Fibroblast of skin of left biceps (primary cell): Measurements from ENCODE around the gene DXO.
"Not testable (repeated sequence)": the region's sequence is repeated elsewhere in the genome, so short reads cannot be mapped to it uniquely, and the experiment has no call there.

ENCODE experiments used
- DNase-seq, 2 experiments: peaks; one replicate each; pipeline ENCODE4 v3.0.0-alpha.2; 2013; ENCODE audit warnings: low read depth in 2 of 2

DXO gene

GRCh38 chr6:31958741-31959739, 12.9 kb downstream of the DXO start, which contains the start of the genes NELFE and SKIC2:
Gene NELFE (minus strand): TSS chr6:31958971. CDS start chr6:31958446, 525 bp downstream.
Gene SKIC2 (plus strand): TSS chr6:31959175. CDS start chr6:31959193, 18 bp downstream.
- peak; percentile 93 to 94 for DNase-seq

DNA sequence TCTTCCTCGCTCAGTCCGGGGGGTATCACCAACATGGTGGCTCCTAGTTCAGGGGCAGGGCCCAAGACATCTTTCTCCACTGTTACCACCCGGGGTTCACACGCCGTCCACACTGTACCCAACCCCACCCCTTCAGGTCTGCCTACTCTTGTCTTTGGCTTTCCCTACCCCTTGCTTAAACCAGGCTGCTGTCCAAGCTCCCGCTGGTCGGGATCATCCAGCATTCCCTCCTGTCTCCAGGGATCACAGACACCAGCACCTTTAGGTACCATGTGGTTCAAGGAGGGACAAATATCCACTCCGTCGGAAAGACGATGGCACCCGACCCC, 13.6 kb downstream of the DXO start:
- DNase-seq, result no peak

DNA sequence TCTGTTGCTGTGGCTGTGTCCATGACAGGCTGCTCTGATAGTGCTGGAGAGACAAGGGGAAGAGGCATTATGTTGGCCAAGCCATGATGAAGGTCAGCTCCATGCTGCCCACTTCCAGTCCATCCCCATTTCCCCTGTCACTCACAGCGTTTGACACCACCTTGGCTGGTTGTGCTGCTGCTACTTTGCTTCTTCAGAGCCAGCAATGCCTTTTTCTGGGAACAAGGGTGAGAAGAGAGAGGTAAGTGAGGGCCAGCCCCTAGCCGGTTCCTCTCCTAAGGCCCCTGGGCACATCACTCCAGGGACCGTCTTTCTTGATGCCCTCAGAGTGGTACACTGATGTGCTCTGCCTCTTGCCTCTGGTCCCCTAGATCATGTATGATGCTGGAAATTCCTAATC, 15.1 kb downstream of the DXO start:
- DNase-seq, result no peak

- no peak for DNase-seq
Observed at GRCh38 chr6:31954511-31954910, 17.4 kb downstream of the DXO start.

DNA sequence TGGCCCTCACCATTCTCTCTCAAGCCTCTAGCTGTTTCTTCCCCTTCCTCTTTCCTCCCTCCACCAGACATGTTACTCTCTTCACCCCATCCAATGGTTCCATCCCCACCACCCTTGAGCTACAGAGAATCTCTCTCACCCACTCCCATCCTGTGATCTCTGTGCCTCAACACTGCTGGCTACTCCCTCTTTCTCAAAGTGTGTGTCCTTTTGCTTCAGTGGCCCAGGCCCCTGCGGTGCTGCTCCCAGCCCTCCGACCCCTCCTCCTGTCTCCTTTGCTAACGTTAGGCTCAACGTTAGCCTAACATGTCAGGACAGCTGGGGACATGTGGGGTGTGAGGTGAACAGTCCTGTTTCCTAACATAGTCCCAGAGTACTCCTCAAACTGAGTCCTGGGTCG, 19.0 kb downstream of the DXO start:
- no peak for DNase-seq

DNA sequence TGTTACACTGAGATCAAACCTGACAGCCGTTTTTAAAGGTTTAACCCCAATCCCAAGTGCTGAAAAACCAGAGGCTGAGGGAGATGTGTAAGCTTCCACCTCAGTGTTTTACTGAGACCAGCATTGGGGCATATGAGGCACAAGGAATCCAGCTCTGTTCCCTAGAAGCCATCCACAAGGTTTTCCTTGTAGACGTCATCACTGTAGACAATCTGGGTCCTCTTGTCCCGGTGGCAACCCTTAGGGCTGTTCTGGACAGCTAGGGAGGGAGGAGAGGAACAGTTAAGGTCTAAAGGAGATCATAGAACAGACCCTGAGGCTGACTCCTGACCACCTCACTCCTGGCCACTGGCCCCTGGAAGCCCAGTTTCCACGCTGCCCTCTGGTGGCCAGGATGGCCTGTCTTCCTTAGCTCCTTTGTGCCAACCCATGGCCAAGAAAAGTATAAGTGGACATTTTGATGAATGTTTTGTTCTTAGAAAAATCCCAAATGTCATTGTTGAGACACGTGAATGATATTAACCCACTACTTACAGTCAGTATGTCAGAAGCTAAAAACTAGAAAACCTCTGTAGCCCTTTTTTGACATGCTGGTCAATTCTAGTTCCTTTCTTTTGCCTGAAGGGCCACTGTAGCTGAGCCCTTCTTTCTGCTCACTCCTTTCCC, 19.7 kb downstream of the DXO start:
- DNase-seq, result no peak

DNA sequence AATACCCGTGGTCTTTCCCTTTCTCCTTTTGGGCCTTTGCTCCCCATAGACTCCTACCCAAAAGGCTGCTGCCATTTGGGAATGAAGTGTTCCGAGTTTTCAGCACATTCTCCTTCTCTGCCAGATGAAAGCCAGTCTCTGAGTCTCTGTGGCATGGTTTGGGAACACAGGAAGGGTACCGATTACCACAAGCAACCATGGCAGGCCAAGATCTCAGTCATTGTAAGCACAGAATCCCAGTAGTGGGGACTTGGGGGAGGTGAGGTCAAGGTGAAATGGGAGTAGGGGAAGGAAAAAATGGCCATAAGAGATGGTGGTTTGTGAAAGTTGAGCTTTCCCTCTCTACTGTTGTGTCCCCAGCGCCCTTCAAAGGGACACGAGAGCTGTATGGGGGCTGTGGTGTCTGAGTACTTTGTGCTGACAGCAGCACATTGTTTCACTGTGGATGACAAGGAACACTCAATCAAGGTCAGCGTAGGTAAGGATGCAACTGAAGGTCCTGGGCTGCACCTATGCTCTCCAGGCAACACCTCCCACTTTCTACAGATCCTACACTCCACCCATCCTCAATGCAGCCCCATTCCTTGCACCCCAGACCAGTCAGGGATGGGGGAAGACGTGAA, 21.9 kb downstream of the DXO start:
- DNase-seq, result no peak

GRCh38 chr6:31948753-31949413, 23.1 kb downstream of the DXO start:
- DNase-seq, result no peak

GRCh38 chr6:31948306-31948705, 23.6 kb downstream of the DXO start:
- no peak for DNase-seq

GRCh38 chr6:31947864-31948263, 24.1 kb downstream of the DXO start:
- DNase-seq, result no peak

DNA sequence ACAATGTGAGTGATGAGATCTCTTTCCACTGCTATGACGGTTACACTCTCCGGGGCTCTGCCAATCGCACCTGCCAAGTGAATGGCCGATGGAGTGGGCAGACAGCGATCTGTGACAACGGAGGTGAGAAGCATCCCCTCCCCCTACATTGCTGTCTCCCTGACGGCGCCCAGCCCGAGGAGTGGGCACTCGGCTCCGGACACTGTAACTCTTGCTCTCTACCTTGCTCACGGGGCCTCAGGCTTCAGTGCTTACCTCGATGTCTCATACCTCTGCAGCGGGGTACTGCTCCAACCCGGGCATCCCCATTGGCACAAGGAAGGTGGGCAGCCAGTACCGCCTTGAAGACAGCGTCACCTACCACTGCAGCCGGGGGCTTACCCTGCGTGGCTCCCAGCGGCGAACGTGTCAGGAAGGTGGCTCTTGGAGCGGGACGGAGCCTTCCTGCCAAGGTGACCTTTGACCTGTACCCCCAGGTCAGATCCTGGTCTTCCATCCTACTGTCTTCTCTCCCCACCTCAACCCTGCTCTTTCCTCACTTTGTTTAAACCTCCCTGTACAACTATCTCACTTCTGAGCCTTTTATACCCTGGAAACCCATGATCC, 24.8 kb downstream of the DXO start:
- no peak for DNase-seq

DNA sequence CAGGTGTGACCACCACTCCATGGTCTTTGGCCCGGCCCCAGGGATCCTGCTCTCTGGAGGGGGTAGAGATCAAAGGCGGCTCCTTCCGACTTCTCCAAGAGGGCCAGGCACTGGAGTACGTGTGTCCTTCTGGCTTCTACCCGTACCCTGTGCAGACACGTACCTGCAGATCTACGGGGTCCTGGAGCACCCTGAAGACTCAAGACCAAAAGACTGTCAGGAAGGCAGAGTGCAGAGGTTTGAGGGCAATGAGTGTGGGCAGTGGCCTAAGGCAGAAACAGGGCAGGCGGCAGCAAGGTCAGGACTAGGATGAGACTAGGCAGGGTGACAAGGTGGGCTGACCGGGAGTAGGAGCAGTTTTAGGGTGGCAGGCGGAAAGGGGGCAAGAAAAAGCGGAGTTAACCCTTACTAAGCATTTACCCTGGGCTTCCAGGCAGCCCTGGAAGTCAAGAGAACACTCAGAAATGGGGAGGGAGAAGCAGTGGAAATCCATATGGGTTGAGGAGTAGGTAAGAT, 25.5 kb downstream of the DXO start:
- DNase-seq, result no peak

DNA sequence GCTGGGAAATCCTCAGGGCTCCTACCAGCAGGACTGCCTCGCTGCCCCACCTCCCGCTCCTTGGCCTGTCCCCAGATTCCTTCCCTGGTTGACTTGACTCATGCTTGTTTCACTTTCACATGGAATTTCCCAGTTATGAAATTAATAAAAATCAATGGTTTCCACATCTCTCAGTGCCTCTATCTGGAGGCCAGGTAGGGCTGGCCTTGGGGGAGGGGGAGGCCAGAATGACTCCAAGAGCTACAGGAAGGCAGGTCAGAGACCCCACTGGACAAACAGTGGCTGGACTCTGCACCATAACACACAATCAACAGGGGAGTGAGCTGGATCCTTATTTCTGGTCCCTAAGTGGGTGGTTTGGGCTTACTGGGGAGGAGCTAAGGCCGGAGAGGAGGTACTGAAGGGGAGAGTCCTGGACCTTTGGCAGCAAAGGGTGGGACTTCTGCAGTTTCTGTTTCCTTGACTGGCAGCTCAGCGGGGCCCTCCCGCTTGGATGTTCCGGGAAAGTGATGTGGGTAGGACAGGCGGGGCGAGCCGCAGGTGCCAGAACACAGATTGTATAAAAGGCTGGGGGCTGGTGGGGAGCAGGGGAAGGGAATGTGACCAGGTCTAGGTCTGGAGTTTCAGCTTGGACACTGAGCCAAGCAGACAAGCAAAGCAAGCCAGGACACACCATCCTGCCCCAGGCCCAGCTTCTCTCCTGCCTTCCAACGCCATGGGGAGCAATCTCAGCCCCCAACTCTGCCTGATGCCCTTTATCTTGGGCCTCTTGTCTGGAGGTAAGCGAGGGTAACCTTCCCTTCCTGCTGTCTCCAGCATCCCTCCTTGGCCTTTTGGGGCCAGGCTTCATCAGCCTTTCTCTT, 26.2 kb downstream of the DXO start, which contains the start of gene CFB:
Gene CFB, plus strand, starts transcription at position 589 of the 863 bp plus-strand sequence. Its CDS starts 127 bp downstream, at position 716.
- DNase-seq, result peak; percentile 37 to 51

DNA sequence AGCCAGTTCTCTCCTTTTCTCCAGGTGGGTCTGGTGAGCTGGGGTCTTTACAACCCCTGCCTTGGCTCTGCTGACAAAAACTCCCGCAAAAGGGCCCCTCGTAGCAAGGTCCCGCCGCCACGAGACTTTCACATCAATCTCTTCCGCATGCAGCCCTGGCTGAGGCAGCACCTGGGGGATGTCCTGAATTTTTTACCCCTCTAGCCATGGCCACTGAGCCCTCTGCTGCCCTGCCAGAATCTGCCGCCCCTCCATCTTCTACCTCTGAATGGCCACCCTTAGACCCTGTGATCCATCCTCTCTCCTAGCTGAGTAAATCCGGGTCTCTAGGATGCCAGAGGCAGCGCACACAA, 26.8 kb downstream of the DXO start:
- DNase-seq, result no peak

DNA sequence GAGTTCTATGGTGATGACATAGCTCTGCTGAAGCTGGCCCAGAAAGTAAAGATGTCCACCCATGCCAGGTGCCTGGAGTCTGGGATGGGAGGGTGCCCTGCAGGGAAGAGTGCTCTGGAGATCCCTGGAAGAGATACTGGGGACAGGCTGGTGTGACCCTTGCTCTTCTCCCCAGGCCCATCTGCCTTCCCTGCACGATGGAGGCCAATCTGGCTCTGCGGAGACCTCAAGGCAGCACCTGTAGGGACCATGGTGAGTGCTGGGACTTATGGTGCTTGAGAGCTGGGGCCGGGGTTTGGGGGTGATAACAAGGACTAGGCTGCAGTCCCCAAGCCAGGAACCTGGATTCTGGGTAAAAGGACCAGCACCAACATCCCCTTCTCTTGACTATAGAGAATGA, 28.2 kb downstream of the DXO start:
- DNase-seq, result no peak

GRCh38 chr6:31940256-31940664, 31.7 kb downstream of the DXO start:
- no peak for DNase-seq

- no peak for DNase-seq
Observed at GRCh38 chr6:31935823-31936222, 36.1 kb downstream of the DXO start.

GRCh38 chr6:31935021-31935420, 36.9 kb downstream of the DXO start:
- DNase-seq, result no peak

DNA sequence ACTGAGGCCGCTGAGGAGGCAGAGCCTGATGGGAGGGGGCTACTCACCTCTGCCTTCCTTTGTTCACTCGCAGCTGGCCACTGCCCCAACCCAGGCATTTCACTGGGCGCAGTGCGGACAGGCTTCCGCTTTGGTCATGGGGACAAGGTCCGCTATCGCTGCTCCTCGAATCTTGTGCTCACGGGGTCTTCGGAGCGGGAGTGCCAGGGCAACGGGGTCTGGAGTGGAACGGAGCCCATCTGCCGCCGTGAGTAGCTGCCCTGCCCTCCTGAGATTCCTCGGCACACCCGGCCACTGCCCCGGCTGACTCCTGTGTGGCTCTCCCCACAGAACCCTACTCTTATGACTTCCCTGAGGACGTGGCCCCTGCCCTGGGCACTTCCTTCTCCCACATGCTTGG, 38.4 kb downstream of the DXO start:
- no peak for DNase-seq

DNA sequence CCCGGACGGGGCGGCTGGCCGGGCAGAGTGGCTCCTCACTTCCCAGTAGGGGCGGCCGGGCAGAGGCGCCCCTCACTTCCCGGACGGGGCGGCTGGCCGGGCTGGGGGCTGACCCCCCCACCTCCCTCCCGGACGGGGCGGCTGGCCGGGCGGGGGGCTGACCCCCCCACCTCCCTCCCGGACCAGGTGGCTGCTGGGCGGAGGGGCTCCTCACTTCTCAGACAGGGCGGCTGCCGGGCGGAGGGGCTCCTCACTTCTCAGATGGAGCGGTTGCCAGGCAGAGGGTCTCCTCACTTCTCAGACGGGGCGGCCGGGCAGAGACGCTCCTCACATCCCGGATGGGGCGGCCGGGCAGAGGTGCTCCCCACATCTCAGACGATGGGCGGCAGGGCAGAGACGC, 39.8 kb downstream of the DXO start:
- DNase-seq, result not testable (repeated sequence)
